ENCODE measurements around the gene MOB3B. TPM values are rescaled to one million over a fixed set of nuclear protein-coding genes. Genes with fewer than 3 reads are reported as not detected.

Gene MOB3B
- total and polyA plus RNA-seq, 2 of the 13 experiments (the other 11 are each of a cell fraction or from before 2014, with no cell fraction given), result 0.03 to 0.09 TPM

DNA sequence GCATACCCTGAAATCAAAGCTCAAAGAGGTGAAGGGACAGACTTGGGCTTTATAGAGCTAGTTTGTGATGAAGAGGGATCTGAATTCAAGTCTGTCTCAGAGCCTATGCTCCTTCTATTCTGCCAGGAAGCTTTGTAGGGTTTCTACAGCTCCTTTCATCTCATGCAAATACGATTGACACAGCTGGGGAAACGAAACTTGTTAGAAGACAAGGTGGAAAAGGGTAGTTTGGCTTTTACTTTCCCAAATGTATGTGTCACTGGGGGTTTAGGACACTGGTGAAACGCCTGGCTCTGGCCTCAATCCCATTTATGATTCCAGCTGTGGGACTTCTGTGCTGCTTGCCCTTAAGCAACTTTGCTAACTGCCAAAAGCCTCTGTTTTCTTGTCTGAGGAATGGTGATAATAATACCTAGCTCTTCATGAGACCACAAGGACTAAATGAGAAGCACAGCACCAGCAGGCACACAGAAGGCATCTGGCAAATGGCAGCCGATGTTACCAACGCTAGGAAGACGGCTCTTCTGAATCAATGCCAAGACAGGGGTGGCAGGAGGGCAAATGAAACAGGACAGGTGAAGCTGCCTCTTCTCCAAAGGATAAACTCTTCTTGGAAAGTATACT, 162.3 kb downstream of the MOB3B start:
- no TSS peak for BruUV-seq (replicated peaks)
- FAIRE-seq, result no peak
- H3K36me3 ChIP-seq (replicated peaks in 1 of 2; ENCODE audit: control insufficient read depth in 1 of 2, insufficient read depth in 2 of 2, low read length in 2 of 2), result no peaks in the 10 kb centered on the region
- WGBS (ENCODE audit: low lambda C conversion rate), result 22% methylated on average over 5 of the region's 6 CpGs
- TF ChIP-seq SALL2 (CRISPR knock-in tag; IDR thresholded peaks at IDR 0.05) (no peak), TEAD2 (CRISPR knock-in tag; IDR thresholded peaks at IDR 0.05) (no peak), JUNB (CRISPR knock-in tag; IDR thresholded peaks at IDR 0.05; ENCODE audit: borderline replicate concordance) (no peak), CHCHD3 (CRISPR knock-in tag; IDR thresholded peaks at IDR 0.05) (no peak)
- no peak overlapping the region for H3K27ac ChIP-seq (ENCODE audit: extremely low read length, insufficient read depth, low read length)
- POLR2A ChIA-PET, result no interaction called here
- intact Hi-C loops (cut with micrococcal nuclease; ENCODE audit: unreplicated experiment), result no loop called here
- no peak overlapping the region for H3K4me3 ChIP-seq (replicated peaks in 1 of 3; ENCODE audit: insufficient read depth in 1 of 3, low read depth in 2 of 3, low read length in 3 of 3)
- no peak overlapping the region for H2AFZ ChIP-seq (ENCODE audit: low read length)
- no peaks in the 10 kb centered on the region for H3K79me2 ChIP-seq (ENCODE audit: insufficient read depth, low read length)
- H4K20me1 ChIP-seq (ENCODE audit: insufficient read depth, low read length), result no peaks in the 10 kb centered on the region
- H3K4me1 ChIP-seq (ENCODE audit: insufficient read depth, low read length), result no peaks in the 10 kb centered on the region
- in situ Hi-C loops (cut with HindIII; ENCODE audit: extremely low pct_ligation_motif_present, low pct_unique_long_range_greater_than_20kb), result no loop called here
- ATAC-seq, result no peak
- CTCF ChIA-PET (ENCODE audit: low intra/inter-chr PET ratio, low total read pairs), result no interaction called here
- no peak overlapping the region for H3K4me2 ChIP-seq (ENCODE audit: low read depth, low read length)
- no peak overlapping the region for H3K9ac ChIP-seq (ENCODE audit: insufficient read depth, low read depth, low read length)
- no peaks in the 10 kb centered on the region for H3K9me3 ChIP-seq (ENCODE audit: low read length)
- DNase-seq (ENCODE audit: low spot score), result no peak
- H3K27me3 ChIP-seq (ENCODE audit: control insufficient read depth in 1 of 2, insufficient read depth in 2 of 2, low read length in 2 of 2), result peaks cover 0 to 7% of the 10 kb centered on the region in 2 experiments; a peak in 1 of 5 replicates

GRCh38 chr9:27365707-27366376, 163.8 kb downstream of the MOB3B start:
- ChIA-PET CTCF (ENCODE audit: low intra/inter-chr PET ratio, low total read pairs) (no interaction called here), POLR2A (no interaction called here)
- H3K9ac ChIP-seq (ENCODE audit: insufficient read depth, low read depth, low read length), result no peak overlapping the region
- in situ Hi-C loops (cut with HindIII; ENCODE audit: extremely low pct_ligation_motif_present, low pct_unique_long_range_greater_than_20kb) (no loop called here), intact Hi-C loops (cut with micrococcal nuclease; ENCODE audit: unreplicated experiment) (no loop called here)
- WGBS (ENCODE audit: low lambda C conversion rate), result 32% methylated on average over 5 of the region's 6 CpGs
- H3K79me2 ChIP-seq (ENCODE audit: insufficient read depth, low read length), result no peaks in the 10 kb centered on the region
- FAIRE-seq (no peak), DNase-seq (ENCODE audit: low spot score) (no peak), ATAC-seq (no peak)
- TF ChIP-seq ZNF326 (CRISPR knock-in tag; IDR thresholded peaks at IDR 0.05; ENCODE audit: borderline replicate concordance) (no peak), GATAD1 (CRISPR knock-in tag; IDR thresholded peaks at IDR 0.05) (no peak), ZSCAN9 (CRISPR knock-in tag; IDR thresholded peaks at IDR 0.05; ENCODE audit: borderline replicate concordance) (no peak), SAP130 (CRISPR knock-in tag; IDR thresholded peaks at IDR 0.05; ENCODE audit: low read depth) (no peak), HMGXB4 (CRISPR knock-in tag; IDR thresholded peaks at IDR 0.05; ENCODE audit: borderline replicate concordance in 1 of 2, low read depth in 1 of 2) (no peak)
- no peak overlapping the region for H3K4me3 ChIP-seq (replicated peaks in 1 of 3; ENCODE audit: insufficient read depth in 1 of 3, low read depth in 2 of 3, low read length in 3 of 3)
- no peaks in the 10 kb centered on the region for H4K20me1 ChIP-seq (ENCODE audit: insufficient read depth, low read length)
- no peak overlapping the region for H3K4me2 ChIP-seq (ENCODE audit: low read depth, low read length)
- H3K27ac ChIP-seq (ENCODE audit: extremely low read length, insufficient read depth, low read length), result no peak overlapping the region
- H3K27me3 ChIP-seq (ENCODE audit: control insufficient read depth in 1 of 2, insufficient read depth in 2 of 2, low read length in 2 of 2), result peaks cover 0 to 7% of the 10 kb centered on the region in 2 experiments; a peak in 1 of 5 replicates
- no peak overlapping the region for H2AFZ ChIP-seq (ENCODE audit: low read length)
- H3K4me1 ChIP-seq (ENCODE audit: insufficient read depth, low read length), result peaks cover 12% of the 10 kb centered on the region
- no peaks in the 10 kb centered on the region for H3K9me3 ChIP-seq (ENCODE audit: low read length)
- no TSS peak for BruUV-seq (replicated peaks)
- no peaks in the 10 kb centered on the region for H3K36me3 ChIP-seq (replicated peaks in 1 of 2; ENCODE audit: control insufficient read depth in 1 of 2, insufficient read depth in 2 of 2, low read length in 2 of 2)

All from HepG2 (cell line).